Measurements from ENCODE around the gene TNFSF13B. TPM values are rescaled to one million over a fixed set of nuclear protein-coding genes. Genes with fewer than 3 reads are reported as not detected.

Gene TNFSF13B
- total and polyA plus RNA-seq, 2 of the 8 experiments (the other 6 are each of a cell fraction or from before 2014, with no cell fraction given) = not detected

DNA sequence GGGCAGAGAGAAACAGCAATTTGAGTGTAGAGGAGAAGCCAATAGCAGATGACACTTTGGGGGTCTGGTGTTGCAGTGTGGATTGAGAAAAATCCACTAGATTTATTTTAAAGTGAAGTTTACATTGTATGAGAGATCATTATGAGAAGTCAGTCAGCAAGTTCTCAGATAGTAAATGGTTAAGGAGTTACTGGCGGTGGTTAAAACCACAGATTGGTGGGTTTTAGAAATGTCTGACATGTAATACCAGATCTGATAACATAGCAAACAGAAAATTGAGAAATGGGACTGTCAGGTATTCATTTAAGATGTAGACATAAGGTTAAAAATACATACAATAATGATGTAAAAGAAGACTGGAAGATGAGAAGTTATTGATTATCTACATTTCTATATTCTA is 44.1 kb upstream of the TNFSF13B start:
- H4K8ac ChIP-seq (ENCODE audit: extremely low read depth, insufficient read depth, low read length) = no peak overlapping the region
- H3K18ac ChIP-seq (ENCODE audit: extremely low read depth, low read length) = no peak overlapping the region
- H3K4me1 ChIP-seq (replicated peaks in 1 of 4; ENCODE audit: control insufficient read depth in 3 of 4, insufficient read depth in 4 of 4, low read length in 3 of 4) = no peaks in the 10 kb centered on the region
- H2AK5ac ChIP-seq (ENCODE audit: low read depth, low read length) = no peak overlapping the region
- no peak overlapping the region for H3K27ac ChIP-seq (ENCODE audit: low read depth, low read length)
- H2AFZ ChIP-seq (ENCODE audit: low read length) = no peak overlapping the region
- no peak overlapping the region for H3K14ac ChIP-seq (ENCODE audit: insufficient read length)
- CTCF ChIA-PET (ENCODE audit: partially characterized antibody) = interaction anchor here (1.1 kb wide), 1 partner anchor 827 kb away, joined by 3 read pairs; no protein-coding TSS in a partner anchor
- H3K56ac ChIP-seq (replicated peaks; ENCODE audit: insufficient read length, low read depth, low read length) = no peak overlapping the region
- no peak overlapping the region for H4K91ac ChIP-seq (replicated peaks; ENCODE audit: insufficient read length, low read length)
- 95% methylated on average over 1 of the region's 1 CpG; no CpG with 5 or more reads in 1 of the 2 experiments for WGBS, 2 experiments (ENCODE audit: extremely low coverage in 1 of 2, insufficient coverage in 1 of 2, insufficient read length in 1 of 2, insufficient replicate concordance in 2 of 2, low coverage in 1 of 2, low lambda C conversion rate in 2 of 2, missing lambda C conversion rate in 1 of 2)
- FAIRE-seq (no peak), DNase-seq (ENCODE audit: low read depth in 1 of 2, low spot score in 2 of 2) (no peak)
- H3K9ac ChIP-seq (replicated peaks in 1 of 4; ENCODE audit: extremely low read depth in 1 of 4, low read depth in 3 of 4, low read length in 3 of 4) = no peak overlapping the region
- no peaks in the 10 kb centered on the region for H3K23me2 ChIP-seq (ENCODE audit: low read depth, low read length)
- no peaks in the 10 kb centered on the region for H3K27me3 ChIP-seq (replicated peaks in 1 of 4; ENCODE audit: control insufficient read depth in 3 of 4, extremely low read depth in 1 of 4, insufficient read depth in 3 of 4, low read length in 3 of 4)
- POLR2A ChIA-PET (ENCODE audit: partially characterized antibody) = no interaction called here
- no peak overlapping the region for H3K4me2 ChIP-seq (ENCODE audit: insufficient read depth in 1 of 2, low read depth in 2 of 2, low read length in 2 of 2)
- H2BK15ac ChIP-seq (ENCODE audit: low read length) = no peak overlapping the region
- H3K79me2 ChIP-seq (ENCODE audit: control insufficient read depth in 1 of 2, insufficient read depth in 2 of 2, low read length in 2 of 2) = peaks cover 3 to 63% of the 10 kb centered on the region in 2 experiments; a peak in 3 of 4 replicates
- H3K4me3 ChIP-seq (ENCODE audit: extremely low read depth in 1 of 4, insufficient read depth in 2 of 4, low read depth in 3 of 4, low read length in 4 of 4) = no peak overlapping the region
- no peak overlapping the region for H3K4ac ChIP-seq (replicated peaks; ENCODE audit: insufficient read length, low read depth, low read length)
- H4K20me1 ChIP-seq (replicated peaks in 1 of 2; ENCODE audit: control insufficient read depth in 1 of 2, insufficient read depth in 2 of 2, low read length in 2 of 2) = peaks cover 2 to 4% of the 10 kb centered on the region in 2 experiments
- no peak overlapping the region for H2BK120ac ChIP-seq (replicated peaks; ENCODE audit: low read depth, low read length)
- H2BK20ac ChIP-seq (ENCODE audit: low read length) = no peak overlapping the region
- H3K79me1 ChIP-seq (ENCODE audit: low read depth, low read length) = no peaks in the 10 kb centered on the region; the same call in 1 of the 2 replicates
- H4K5ac ChIP-seq (ENCODE audit: insufficient read length, low read depth, low read length) = no peak overlapping the region
- peaks cover 0 to 6% (median 0%) of the 10 kb centered on the region in 4 experiments; a peak in 3 of 8 replicates for H3K36me3 ChIP-seq (ENCODE audit: control insufficient read depth in 2 of 4, insufficient read depth in 4 of 4, low read length in 3 of 4)
- H2BK12ac ChIP-seq (ENCODE audit: low read depth, low read length) = no peak overlapping the region
- TF ChIP-seq RAD21 (IDR thresholded peaks at IDR 0.05 in 1 of 2, conservative IDR thresholded peaks at IDR 0.05 in 1 of 2; ENCODE audit: low read depth in 2 of 2, low read length in 2 of 2) = no peak
- TF ChIP-seq HDAC2 (IDR thresholded peaks at IDR 0.05; ENCODE audit: borderline replicate concordance in 1 of 2, low read depth in 2 of 2, low read length in 2 of 2) = no peak
- TF ChIP-seq SIRT6 (IDR thresholded peaks at IDR 0.05; ENCODE audit: low read length) = no peak
- no peaks in the 10 kb centered on the region for H3K9me3 ChIP-seq (ENCODE audit: insufficient read depth in 2 of 2, low read depth in 1 of 2, low read length in 1 of 2)
- no peak overlapping the region for H2BK5ac ChIP-seq (ENCODE audit: low read depth, low read length)
- no peak overlapping the region for H3K23ac ChIP-seq (ENCODE audit: insufficient read length)

Data from H1 (cell line).